ENCODE measurements around the gene PLCH1.
"Not testable (repeated sequence)": the region's sequence is repeated elsewhere in the genome, so short reads cannot be mapped to it uniquely, and the experiment has no call there.

PLCH1 gene

DNA sequence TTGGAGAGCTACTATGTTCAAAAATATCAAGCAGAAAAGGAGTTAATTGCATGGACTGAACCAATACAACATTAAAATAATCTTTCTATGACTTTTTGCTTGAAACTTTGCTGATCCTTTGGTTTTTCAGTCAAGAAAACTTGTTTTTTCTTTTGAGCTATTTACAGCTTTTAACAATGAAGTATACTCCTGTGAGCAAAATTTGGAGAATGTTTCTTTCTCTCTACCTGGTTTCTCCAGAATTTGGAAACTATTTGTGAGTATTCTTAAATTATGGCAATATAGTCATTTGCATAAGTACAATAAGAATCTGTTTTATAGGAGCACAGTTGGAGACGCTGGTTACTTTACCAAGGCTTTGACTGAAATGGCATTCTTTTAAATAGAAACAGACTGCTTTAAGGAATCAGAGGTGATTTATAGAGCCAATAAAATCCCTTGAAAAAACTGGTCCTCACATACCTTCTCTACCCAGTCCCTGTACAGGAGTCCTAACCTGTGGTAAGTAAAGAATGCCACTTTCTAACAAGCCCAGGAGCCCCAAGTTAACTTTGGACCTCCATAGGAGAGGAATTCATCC, 127.4 kb downstream of the PLCH1 start:
- H3K27ac ChIP-seq (replicated peaks), result no peak overlapping the region
- no peak for DNase-seq (ENCODE audit: low read depth in 1 of 2, low spot score in 1 of 2)
- no peak for TF ChIP-seq CTCF (IDR thresholded peaks at IDR 0.05; ENCODE audit: insufficient read depth, low read length)
- TF ChIP-seq POLR2AphosphoS5 (IDR thresholded peaks at IDR 0.05; ENCODE audit: low read depth), result no peak
- no peak for TF ChIP-seq SPI1 (IDR thresholded peaks at IDR 0.05; ENCODE audit: borderline replicate concordance, low read depth)
- no peak overlapping the region for H3K4me3 ChIP-seq (replicated peaks; ENCODE audit: insufficient read depth, low read length)
- no peaks in the 10 kb centered on the region for H3K27me3 ChIP-seq (ENCODE audit: insufficient read depth, poor library complexity, severe bottlenecking)

- DNase-seq (ENCODE audit: low read depth in 1 of 2, low spot score in 1 of 2); H3K27me3 ChIP-seq (ENCODE audit: insufficient read depth, poor library complexity, severe bottlenecking); H3K27ac ChIP-seq (replicated peaks); H3K4me3 ChIP-seq (replicated peaks; ENCODE audit: insufficient read depth, low read length): not testable (repeated sequence)
Measured at GRCh38 chr3:155615141-155615540, 129.7 kb downstream of the PLCH1 start.

DNA sequence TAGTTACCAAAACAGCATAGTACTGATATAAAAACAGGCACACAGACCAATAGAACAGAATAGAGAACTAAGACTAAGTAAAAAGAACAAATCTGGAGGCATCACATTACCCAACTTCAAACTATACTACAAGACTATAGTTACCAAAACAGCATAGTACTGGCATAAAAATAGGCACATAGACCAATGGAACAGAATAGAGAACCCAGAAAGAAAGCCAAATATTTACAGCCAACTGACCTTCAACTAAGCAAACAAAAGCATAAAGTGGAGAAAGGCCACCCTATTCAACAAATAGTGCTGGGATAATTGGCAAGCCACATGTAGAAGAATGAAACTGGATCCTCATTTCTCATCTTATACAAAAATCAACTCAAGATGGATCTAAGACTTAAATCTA, 130.5 kb downstream of the PLCH1 start:
- H3K27ac ChIP-seq (replicated peaks); DNase-seq (ENCODE audit: low read depth in 1 of 2, low spot score in 1 of 2); H3K27me3 ChIP-seq (ENCODE audit: insufficient read depth, poor library complexity, severe bottlenecking); H3K4me3 ChIP-seq (replicated peaks; ENCODE audit: insufficient read depth, low read length): not testable (repeated sequence)

- no peak overlapping the region for H3K27ac ChIP-seq (replicated peaks)
- no peak for DNase-seq (ENCODE audit: low read depth in 1 of 2, low spot score in 1 of 2)
- TF ChIP-seq REST (IDR thresholded peaks at IDR 0.05; ENCODE audit: insufficient replicate concordance, low read depth) (no peak), GABPA (IDR thresholded peaks at IDR 0.05; ENCODE audit: low read depth) (no peak), CTCF (IDR thresholded peaks at IDR 0.05; ENCODE audit: insufficient read depth, low read length) (no peak), SPI1 (IDR thresholded peaks at IDR 0.05; ENCODE audit: borderline replicate concordance, low read depth) (no peak), POLR2AphosphoS5 (IDR thresholded peaks at IDR 0.05; ENCODE audit: low read depth) (no peak)
- H3K4me3 ChIP-seq (replicated peaks; ENCODE audit: insufficient read depth, low read length), result no peak overlapping the region
- H3K27me3 ChIP-seq (ENCODE audit: insufficient read depth, poor library complexity, severe bottlenecking), result no peaks in the 10 kb centered on the region
Measured at GRCh38 chr3:155611456-155611855, 133.4 kb downstream of the PLCH1 start.

DNA sequence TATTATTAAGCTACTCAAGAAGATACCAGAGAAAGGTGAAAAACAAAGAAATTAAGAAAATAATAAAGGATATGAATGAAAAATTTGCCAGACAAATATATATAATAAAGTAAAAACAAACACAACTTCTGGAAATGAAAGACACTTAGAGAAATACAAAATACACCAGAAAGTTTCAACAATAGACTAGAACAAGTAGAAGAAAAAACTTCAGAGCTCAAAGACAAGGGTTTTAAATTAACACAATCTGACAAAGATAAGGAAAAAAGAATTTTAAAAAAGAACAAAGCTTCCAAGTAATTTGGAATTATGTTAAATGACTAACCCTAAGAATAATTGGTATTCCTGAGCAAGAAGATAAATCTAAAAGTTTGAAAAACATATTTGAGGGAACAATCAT, 135.3 kb downstream of the PLCH1 start:
- no peak for DNase-seq (ENCODE audit: low read depth in 1 of 2, low spot score in 1 of 2)
- H3K27ac ChIP-seq (replicated peaks), result no peak overlapping the region
- no peak for TF ChIP-seq GABPA (IDR thresholded peaks at IDR 0.05; ENCODE audit: low read depth)
- no peak for TF ChIP-seq POLR2AphosphoS5 (IDR thresholded peaks at IDR 0.05; ENCODE audit: low read depth)
- no peak for TF ChIP-seq CTCF (IDR thresholded peaks at IDR 0.05; ENCODE audit: insufficient read depth, low read length)
- TF ChIP-seq REST (IDR thresholded peaks at IDR 0.05; ENCODE audit: insufficient replicate concordance, low read depth), result no peak
- TF ChIP-seq SPI1 (IDR thresholded peaks at IDR 0.05; ENCODE audit: borderline replicate concordance, low read depth), result no peak
- H3K4me3 ChIP-seq (replicated peaks; ENCODE audit: insufficient read depth, low read length), result no peak overlapping the region
- H3K27me3 ChIP-seq (ENCODE audit: insufficient read depth, poor library complexity, severe bottlenecking), result no peaks in the 10 kb centered on the region

Measured in HL-60 (cell line).